GM23248 (cell line): Measurements from ENCODE around the gene NEDD4L.

Experiments used
- EZH2 ChIP-seq: fragments of 200-600 bp; sonication (generic); IDR thresholded peaks from 2 replicates; pipeline ENCODE4 v1.6.1; 2018; ENCODE audit warnings: antibody characterized with exemption, mild to moderate bottlenecking; ENCODE audit not compliant: insufficient read depth, poor library complexity, severe bottlenecking
- EZH2phosphoT487 ChIP-seq: fragments of 200-600 bp; sonication (generic); IDR thresholded peaks from 2 replicates; pipeline ENCODE4 v1.6.1; 2018; ENCODE audit warnings: antibody characterized with exemption, moderate library complexity, mild to moderate bottlenecking, low read depth; ENCODE audit not compliant: insufficient read depth

DNA sequence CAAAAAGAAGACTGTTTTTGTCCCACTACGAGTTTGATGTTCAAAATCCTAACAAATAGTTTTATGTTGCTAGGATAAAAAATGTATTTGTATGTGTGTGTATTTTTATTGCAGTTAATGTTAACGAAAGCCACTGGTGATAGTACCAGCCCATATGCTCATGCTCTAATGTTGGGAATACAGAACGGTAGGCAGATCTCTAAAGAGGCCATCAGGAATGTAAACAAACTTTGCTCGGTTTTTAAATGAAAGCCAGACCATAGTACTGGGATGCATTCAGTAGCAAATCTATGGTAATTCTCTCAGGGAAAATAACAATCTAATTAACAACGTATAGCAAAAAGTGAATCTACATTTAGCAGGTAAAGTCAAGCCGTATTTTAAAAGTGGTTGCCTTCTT, 208.1 kb downstream of the NEDD4L start:
- TF ChIP-seq EZH2 (no peak), EZH2phosphoT487 (no peak)
